ENCODE results near the gene FOSL1.

DNA sequence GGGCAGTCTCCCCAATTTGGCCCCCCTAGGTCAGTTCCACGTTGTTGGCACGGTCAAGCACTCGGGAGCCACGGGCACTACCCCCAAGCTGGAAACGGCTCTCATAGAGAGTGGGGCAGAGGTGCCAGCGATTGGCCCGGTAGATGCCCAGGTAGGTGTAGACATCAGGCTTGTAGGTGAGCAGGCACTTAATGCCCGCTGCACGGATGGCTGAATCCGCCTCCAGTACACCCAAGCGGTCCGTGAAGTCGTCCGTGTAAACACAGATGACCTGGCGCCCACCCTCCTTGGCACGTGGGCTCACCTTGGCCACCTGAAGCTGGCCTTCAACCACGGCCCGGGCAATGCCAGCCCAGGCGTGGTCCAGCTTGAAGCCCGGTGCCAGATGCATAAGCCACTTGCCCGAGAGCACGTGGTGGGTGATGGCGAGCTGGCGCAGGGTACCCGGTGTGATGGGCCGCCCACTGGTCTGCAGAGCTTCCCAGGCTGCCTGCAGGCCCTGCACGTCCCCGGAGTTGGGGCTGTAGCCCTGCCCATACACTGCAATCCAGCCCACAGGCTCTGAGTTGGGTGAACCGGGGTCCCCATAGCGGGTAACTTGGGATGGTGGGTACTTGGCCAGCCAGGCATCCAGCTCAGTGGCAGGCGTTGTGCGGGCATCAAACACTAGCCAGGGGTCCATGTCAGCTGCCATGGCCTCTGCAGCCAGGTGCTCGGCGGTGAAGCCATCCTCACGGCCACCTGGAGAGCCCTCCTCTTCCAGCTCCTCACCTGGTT is 17.4 kb upstream of the FOSL1 start:
- TF ChIP-seq CTCF (conservative IDR thresholded peaks at IDR 0.05; ENCODE audit: low read length) (no peak), EZH2phosphoT487 (IDR thresholded peaks at IDR 0.05; ENCODE audit: borderline replicate concordance, low read depth, low read length) (no peak)

Measured in OCI-LY7 (cell line).